Measurements from ENCODE around the gene RTL10.
A peak's percentile ranks its signal among the peaks of the same experiment; 100 is the strongest.

Gene RTL10

GRCh38 chr22:19853879-19854777 lies 546 bp downstream of the RTL10 start:
- POLR2A ChIA-PET (ENCODE audit: low non-redundant PET): no interaction called here
- peak overlapping the region; percentile 93 for H3K27ac ChIP-seq
- CTCF ChIA-PET: interaction anchor here (0.6 to 1.0 kb wide), 3 partner anchors 12 to 70 kb away, joined by 3 to 4 read pairs (median 3); no protein-coding TSS in a partner anchor
- no peak for DNase-seq (ENCODE audit: low spot score)
- no peak for TF ChIP-seq CTCF (conservative IDR thresholded peaks at IDR 0.05; ENCODE audit: low read depth)

- ChIA-PET CTCF (interaction anchor here (0.6 to 1.0 kb wide), 2 partner anchors 11 to 69 kb away, joined by 3 to 4 read pairs; no protein-coding TSS in a partner anchor), POLR2A (ENCODE audit: low non-redundant PET) (no interaction called here)
- peak overlapping the region; percentile 93 for H3K27ac ChIP-seq
Measured at GRCh38 chr22:19853058-19853878, 1.4 kb downstream of the RTL10 start.

DNA sequence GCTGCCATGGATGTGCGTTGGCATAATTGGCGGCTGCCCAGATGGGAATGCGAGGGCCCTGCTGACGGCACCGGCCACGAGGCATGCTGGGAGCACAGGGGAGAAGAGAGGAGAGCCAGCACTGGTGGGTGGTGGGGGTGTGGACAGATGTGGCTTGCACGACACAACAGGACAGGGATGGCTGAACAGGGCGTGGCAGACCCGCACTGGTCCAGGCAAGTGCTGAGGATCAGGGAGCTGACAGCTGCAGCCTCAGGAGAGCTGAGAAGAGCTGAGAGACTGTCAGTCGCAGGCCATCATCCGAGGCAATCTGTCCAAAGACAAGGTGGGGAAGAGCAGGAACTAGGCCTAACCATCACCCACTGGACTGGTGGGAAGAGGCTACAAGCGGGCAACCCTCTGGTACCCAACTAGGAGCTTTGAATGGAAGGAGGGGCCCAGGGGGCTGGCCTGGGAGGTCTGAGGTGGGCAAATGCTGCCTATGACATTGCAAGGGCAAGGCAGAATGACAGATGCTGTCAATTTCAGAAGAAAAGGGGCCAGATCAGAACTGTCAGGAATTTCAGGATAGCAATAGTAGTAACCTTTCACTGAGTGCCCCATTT lies 2.4 kb downstream of the RTL10 start:
- H3K27ac ChIP-seq: peak overlapping the region; percentile 93
- no peak for DNase-seq (ENCODE audit: low spot score)
- CTCF ChIA-PET: no interaction called here
- POLR2A ChIA-PET (ENCODE audit: low non-redundant PET): no interaction called here
- TF ChIP-seq CTCF (conservative IDR thresholded peaks at IDR 0.05; ENCODE audit: low read depth): no peak

More at GRCh38 chr22:19853058-19853878, 1.4 kb downstream of the RTL10 start:
- TF ChIP-seq CTCF (conservative IDR thresholded peaks at IDR 0.05; ENCODE audit: low read depth): no peak
- no peak for DNase-seq (ENCODE audit: low spot score)

GRCh38 chr22:19851291-19852176 lies 3.1 kb downstream of the RTL10 start:
- POLR2A ChIA-PET (ENCODE audit: low non-redundant PET): no interaction called here
- TF ChIP-seq CTCF (conservative IDR thresholded peaks at IDR 0.05; ENCODE audit: low read depth): no peak
- DNase-seq (ENCODE audit: low spot score): no peak
- CTCF ChIA-PET: interaction anchor here (0.6 to 0.9 kb wide), 3 partner anchors 69 to 121 kb away, joined by 3 to 5 read pairs (median 3); no protein-coding TSS in a partner anchor
- peak overlapping the region; percentile 93 for H3K27ac ChIP-seq

GRCh38 chr22:19850763-19851109 lies 3.9 kb downstream of the RTL10 start:
- H3K27ac ChIP-seq: peak overlapping the region; percentile 93
- TF ChIP-seq CTCF (conservative IDR thresholded peaks at IDR 0.05; ENCODE audit: low read depth): no peak
- CTCF ChIA-PET: interaction anchor here (0.6 to 0.9 kb wide), 2 partner anchors 103 to 120 kb away, joined by 3 to 5 read pairs; no protein-coding TSS in a partner anchor
- DNase-seq (ENCODE audit: low spot score): no peak
- POLR2A ChIA-PET (ENCODE audit: low non-redundant PET): no interaction called here
